NCI-H524 treated with DMSO at 0.1 percent for 48 hours (cell line): ENCODE results near the gene RNU7-1.
"Not testable (repeated sequence)": the region's sequence is repeated elsewhere in the genome, so short reads cannot be mapped to it uniquely, and the experiment has no call there.

Experiments used
- DNase-seq: peaks from one replicate; lab custom pipeline; 2025; lab: John Stamatoyannopoulos, UW

RNU7-1 gene

GRCh38 chr12:6943722-6944380 lies at the start of gene RNU7-1, which contains the start of gene C12orf57:
RNU7-1 (plus strand) TSS chr12:6943816.
C12orf57 (plus strand) TSS chr12:6944022; CDS start chr12:6944122, 100 bp downstream.
- DNase-seq: peak; percentile 83

DNA sequence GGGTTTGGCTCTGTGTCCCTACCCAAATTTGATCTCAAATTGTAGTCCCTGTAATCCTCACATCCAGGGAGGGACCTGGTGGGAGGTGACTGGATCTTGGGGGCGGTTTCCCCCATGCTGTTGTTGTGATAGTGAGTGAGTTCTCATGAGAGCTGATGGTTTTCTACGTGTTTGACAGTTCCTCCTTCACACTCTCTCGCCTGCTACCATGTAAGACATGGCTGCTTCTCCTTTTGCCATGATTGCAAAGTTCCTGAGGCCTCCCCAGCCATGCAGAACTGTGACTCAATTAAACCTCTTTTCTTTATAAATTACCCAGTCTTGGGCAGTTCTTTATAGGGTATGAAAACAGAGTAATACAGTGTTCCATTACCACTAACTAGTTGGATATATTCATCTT lies 49.3 kb upstream of the RNU7-1 start:
- no peak for DNase-seq

DNA sequence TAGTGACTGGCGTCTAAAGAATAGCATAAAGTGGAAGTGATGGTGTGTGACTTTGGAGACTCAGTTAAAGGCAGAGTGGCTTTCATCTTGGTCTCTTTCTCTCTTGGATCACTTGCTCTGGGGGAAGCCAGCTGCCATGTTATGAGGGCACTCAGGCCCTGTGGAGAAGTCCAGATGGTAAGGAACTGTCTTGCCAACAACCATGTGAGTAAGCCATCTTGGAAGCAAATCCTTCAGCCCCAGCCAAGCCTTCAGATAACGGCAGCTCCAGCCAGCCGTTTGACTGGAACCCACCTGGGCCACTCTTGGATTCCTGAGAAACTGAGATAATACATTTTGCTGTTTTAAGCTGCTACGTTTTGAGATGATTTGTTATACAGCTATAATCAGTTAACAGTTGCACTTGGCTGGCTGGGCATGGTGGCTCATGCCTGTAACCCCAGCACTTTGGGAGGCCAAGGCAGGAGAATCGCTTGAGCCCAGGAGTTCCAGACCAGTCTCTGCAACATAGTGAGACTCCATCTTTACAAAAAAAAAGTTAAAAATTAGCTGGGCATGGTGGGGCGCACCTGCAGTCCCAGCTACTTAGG lies 46.7 kb upstream of the RNU7-1 start:
- DNase-seq: no peak

- DNase-seq: no peak
Measured at GRCh38 chr12:6899427-6899826, 44.2 kb upstream of the RNU7-1 start.

DNA sequence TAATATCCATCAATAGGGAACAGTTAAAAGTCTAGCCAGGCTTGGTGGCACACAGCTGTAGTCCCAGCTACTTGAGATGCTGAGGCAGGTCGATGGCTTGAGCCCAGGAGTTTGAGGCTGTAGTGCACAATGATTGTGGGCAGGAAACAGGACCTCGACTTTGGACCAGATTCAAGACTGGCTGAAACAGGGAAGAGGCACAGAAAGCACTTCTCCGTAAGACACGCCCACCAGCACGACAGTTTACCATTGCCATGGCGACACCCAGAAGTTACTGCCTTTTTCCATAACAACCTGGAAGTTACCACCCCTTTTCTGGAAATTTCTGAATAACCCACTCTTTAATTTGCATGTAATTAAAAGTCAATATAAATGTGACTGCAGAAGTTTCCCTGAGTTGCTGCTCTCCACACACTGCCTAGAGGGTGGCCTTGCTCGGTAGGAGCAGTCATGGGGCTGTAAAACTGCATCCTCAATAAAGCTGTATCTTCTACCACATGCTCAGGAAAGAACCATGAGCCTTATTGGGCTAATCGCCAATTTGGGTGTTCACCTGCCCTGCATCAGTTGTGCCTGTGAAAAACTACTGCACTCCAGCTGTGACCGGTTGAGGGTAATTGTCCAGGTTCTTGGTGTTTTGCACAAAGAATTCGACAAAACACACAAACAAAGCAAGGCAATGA lies 43.6 kb upstream of the RNU7-1 start:
- DNase-seq: no peak

GRCh38 chr12:6902448-6902847 lies 41.2 kb upstream of the RNU7-1 start:
- DNase-seq: no peak

- DNase-seq: no peak
Measured at GRCh38 chr12:6903722-6904121, 39.9 kb upstream of the RNU7-1 start.

DNA sequence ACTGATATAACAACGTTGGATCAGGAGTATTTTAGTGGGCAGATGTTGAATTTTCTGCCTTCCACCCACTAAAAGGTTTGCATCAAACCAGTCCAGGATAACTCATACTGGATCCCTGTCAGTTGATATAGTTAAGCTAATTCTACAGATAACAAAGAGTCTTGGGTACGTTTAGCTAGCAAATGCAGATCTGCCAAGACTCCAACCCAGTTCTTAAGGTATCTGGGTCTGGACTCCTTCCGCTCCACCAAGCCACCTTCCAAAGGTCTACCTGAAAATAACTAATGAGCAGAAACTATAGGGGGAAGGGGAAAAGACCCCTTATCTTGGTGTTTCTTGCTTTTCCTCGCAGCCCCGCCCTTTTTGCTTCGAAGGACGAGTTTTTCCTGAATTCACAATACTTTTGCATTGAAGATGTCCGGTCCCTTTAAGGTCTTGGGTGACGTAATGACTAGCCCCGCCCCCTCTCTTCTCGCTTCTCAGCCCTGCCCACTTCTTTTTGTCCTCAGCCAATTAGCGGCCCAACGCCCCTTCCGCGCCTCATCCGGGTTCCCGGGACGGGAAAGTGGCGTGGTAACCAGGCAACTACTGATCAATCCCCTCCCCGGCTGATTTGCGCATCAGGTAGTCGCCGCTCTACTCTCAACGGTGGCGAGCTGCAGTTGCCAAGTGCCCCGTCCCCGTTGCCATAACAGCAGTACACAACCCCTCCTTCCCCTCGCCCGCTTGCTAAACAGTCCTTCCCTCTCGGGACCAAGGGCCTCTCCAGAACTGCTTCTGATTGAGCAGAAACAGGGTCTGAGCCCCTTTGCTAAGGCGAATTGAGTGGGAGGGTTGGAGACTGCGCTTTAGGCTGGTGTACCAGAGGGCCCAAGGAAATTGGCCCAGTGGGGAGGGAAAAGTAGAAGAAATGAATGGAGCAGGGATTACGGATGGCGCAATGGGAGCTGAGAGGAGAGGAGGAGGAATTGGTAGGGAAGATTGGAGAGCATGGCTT lies 39.0 kb upstream of the RNU7-1 start, which contains the start of gene LRRC23:
Gene LRRC23 (plus strand): TSS at position 543 of the 997 bp plus-strand sequence. CDS start 812 bp downstream, outside the sequence.
- peak; percentile 83 for DNase-seq

DNA sequence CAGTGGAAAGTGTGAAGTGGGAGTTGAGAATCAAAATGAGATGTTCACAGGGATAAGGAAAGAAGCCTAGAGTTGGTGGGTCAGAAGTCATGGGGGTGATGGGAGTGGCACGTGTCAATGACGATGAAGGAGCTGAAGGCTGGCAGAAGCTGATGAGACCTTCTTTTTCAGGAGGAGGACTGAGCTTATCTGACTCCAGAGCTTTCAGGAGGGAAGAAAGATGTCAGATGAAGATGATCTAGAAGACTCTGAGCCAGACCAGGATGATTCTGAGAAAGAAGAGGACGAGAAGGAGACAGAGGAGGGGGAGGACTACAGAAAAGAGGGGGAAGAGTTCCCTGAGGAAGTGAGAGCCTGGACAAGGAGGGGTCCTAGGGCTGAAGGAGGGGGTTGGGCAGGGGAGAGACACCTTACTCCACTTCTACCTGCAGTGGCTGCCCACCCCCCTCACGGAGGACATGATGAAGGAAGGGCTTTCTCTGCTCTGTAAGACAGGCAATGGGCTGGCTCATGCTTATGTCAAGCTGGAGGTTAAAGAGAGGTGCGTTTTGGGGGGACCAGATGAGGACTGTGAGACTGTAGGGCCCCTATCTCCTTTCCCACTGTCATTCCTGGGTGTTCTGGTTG lies 38.1 kb upstream of the RNU7-1 start:
- no peak for DNase-seq

DNA sequence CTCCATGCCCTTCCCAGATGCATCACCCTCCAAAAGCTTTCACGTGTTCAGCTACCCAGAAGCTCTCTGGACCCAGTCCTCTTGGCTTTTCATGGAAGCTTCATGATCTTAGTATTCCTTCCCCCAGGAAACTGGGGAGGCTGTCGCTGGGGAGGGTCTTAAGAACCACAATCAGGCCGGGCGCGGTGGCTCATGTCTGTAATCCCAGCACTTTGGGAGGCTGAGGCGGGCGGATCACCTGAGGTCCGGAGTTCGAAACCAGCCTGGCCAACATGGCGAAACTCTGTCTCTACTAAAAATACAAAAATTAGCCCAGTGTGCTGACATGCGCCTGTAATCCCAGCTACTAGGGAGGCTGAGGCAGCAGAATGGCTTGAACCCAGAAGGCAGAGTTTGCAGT lies 35.5 kb upstream of the RNU7-1 start:
- DNase-seq: not testable (repeated sequence)

DNA sequence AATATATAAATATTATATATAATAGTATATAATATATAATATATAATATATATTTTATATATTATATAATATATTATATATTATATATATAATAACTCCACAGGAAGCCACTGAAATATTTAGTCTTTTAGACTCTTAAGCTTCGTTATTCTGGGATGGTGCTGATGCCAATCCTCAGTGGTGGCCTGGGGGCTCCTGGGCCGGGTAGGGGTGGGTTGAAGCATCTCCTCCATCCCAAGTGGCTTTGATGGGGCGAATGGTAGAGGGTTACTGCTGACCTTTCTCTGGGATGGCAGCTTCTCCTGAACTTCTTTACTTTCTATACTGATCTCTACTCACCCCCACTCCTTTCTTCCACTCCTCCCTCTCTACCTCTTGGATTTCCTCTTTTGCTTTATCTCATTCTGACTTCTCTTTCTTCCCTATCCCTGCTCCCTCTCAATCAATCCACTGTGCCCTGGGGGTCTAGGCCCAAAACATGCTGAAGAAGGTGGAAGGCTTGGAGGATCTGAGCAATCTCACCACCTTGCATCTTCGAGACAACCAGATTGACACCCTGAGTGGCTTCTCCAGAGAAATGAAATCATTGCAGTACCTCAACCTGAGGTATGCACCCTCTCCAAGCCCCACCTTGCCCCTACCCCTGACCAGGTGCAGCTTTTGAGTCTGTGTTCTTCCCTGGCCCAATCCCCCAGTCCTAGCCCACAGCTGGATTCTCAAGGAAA lies 34.0 kb upstream of the RNU7-1 start:
- no peak for DNase-seq

GRCh38 chr12:6912164-6912935 lies 31.3 kb upstream of the RNU7-1 start:
- no peak for DNase-seq

DNA sequence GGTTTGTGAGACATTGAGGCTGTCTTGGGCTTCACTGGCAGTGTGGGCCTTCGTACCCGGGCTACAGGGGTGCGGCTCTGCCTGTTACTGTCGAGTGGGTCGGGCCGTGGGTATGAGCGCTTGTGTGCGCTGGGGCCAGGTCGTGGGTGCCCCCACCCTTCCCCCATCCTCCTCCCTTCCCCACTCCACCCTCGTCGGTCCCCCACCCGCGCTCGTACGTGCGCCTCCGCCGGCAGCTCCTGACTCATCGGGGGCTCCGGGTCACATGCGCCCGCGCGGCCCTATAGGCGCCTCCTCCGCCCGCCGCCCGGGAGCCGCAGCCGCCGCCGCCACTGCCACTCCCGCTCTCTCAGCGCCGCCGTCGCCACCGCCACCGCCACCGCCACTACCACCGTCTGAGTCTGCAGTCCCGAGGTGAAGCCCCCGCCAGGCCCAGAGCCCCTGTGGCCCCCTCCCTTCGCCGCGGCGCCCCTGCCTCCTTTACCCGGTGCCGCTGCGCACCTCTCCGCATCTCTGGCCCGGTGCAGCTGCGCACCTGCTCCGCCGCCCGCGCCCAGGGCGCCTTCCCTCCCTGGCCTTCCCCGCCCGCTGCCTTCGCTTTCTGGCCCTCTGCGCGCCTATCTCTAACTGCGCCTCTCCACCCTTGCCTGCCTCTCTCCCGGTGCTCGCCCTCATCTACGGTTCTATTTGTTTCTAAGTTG lies 29.2 kb upstream of the RNU7-1 start, which contains the start of gene ENO2:
Gene ENO2 (plus strand): TSS at position 335 of the 701 bp plus-strand sequence. CDS start 1,253 bp downstream, outside the sequence.
- DNase-seq: no peak

GRCh38 chr12:6914947-6915788 lies 28.4 kb upstream of the RNU7-1 start:
- DNase-seq: no peak

DNA sequence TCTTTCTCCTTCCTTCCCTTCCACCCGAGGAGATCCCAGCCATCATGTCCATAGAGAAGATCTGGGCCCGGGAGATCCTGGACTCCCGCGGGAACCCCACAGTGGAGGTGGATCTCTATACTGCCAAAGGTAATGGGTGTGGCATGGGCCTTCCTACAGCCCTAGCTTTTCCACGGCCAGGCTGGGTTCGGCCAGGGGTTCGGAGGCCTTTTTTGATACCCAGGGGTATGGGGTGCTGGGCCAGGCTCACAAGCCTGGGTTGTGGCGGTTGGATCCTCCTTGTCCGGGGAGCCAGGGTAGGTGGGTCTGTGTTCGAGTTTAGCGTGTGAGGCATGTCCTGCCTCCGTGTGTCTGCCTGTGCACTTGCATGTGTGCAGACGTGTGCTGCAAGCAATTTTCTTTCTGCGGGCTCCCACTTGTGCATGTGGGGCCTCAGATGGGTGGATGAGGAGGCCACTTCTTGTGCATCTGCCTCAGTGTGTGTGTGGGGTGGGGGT lies 27.8 kb upstream of the RNU7-1 start:
- DNase-seq: no peak

DNA sequence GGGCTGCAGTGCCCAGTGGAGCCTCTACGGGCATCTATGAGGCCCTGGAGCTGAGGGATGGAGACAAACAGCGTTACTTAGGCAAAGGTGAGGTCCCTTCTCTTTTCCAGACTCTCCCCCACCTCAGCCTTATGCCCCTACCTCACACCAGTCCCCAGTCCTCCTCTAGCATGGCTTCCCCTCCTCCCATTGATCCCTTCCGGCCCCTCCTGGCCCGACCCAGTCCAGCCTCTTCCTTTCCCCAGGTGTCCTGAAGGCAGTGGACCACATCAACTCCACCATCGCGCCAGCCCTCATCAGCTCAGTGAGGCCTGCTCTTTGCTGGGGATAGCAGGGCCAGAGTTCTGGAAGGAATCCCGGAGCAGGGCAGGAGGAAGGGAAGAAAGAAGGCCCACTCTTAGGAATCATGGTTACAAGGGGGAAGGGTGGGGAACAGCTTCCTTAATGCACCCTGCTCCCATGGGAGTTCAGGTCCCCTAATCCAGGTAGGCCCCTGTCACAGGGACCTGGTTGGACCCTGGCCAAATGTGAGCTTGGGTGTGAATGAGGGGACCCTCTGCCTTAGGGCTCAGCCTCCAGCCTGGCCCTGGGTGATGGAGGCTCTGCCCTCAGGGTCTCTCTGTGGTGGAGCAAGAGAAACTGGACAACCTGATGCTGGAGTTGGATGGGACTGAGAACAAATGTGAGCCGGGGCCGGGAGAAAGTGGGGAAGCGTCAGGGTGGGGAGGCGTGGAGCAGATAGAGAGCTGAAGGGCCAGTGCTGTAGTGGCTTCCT lies 27.0 kb upstream of the RNU7-1 start:
- no peak for DNase-seq
